ENCODE results near the gene MTPN.

Gene MTPN

DNA sequence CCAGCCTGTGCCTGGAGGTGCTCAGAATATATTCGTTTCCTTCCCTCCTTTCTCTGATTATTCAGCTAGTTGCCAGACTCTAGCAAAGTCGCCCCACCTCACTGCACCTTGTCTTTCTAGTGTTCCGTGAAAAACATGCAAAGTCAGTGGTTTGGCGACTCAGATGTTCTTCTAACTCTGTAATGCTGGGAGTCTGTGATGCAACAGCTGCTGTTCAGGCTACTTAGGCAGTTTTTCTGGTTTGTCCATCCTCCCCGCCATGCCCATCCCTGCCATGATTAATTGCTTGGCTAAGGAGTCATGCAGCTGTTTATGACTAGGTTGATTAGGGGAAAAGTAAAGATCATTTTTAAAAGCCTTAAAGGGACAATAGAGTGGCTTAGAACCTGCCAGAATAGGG lies 99.4 kb downstream of the MTPN start:
- DNase-seq: peak; percentile 52
